Upper lobe of left lung (tissue), 6 donors: ENCODE data around the gene MRPL38. TPM values are rescaled to one million over a fixed set of nuclear protein-coding genes. Genes with fewer than 3 reads are reported as not detected.

Experiments used
- ATAC-seq, 2 donors: fragments of 200-7000 bp; cut with Tn5 transposase; one replicate each; pipeline ENCODE4 v1.9.1; 2022; ENCODE audit warnings: mild to moderate bottlenecking in 2 of 2, moderate library complexity in 2 of 2; ENCODE audit not compliant: low FRiP score in 2 of 2
- DNase-seq, 2 donors: peaks; one replicate each; pipeline ENCODE4 v3.0.0-alpha.2; 2019 to 2020
- H3K27ac ChIP-seq, 4 donors: fragments of 200-600 bp; sonication (generic); one replicate each; pipeline ENCODE4 v1.5.1; 2016 to 2019
- H3K27me3 ChIP-seq, 4 donors: fragments of 200-600 bp; sonication (generic); one replicate each; pipeline ENCODE4 v1.5.1; 2017 to 2019
- H3K36me3 ChIP-seq, 4 donors: fragments of 200-600 bp; sonication (generic); one replicate each; pipeline ENCODE4 v1.5.1; 2016 to 2019
- H3K4me1 ChIP-seq, 4 donors: fragments of 200-600 bp; sonication (generic); one replicate each; pipeline ENCODE4 v1.5.1; 2018 to 2019
- H3K4me3 ChIP-seq, 4 donors: fragments of 200-600 bp; sonication (generic); one replicate each; pipeline ENCODE4 v1.5.1; 2017 to 2019; ENCODE audit warnings: mild to moderate bottlenecking in 2 of 4, moderate library complexity in 1 of 4
- H3K9me3 ChIP-seq, 4 donors: fragments of 200-600 bp; sonication (generic); one replicate each; pipeline ENCODE4 v1.5.1; 2018 to 2019
- CTCF ChIP-seq, 6 experiments: fragments of 450-650 bp in 4 of 6; fragments of 200-600 bp in 2 of 6; sonication (generic) in 2 of 6; IDR thresholded peaks; one replicate each; pipeline ENCODE4 v1.5.1; 2016 to 2019; ENCODE audit warnings: antibody characterized with exemption in 6 of 6
- EP300 ChIP-seq, 4 donors: sonication (generic); formaldehyde crosslinking; IDR thresholded peaks; one replicate each; pipeline ENCODE4 v1.5.1; 2017; ENCODE audit warnings: antibody characterized with exemption in 4 of 4, control low read depth in 2 of 4
- POLR2A ChIP-seq, 4 donors: fragments of 450-650 bp; IDR thresholded peaks; one replicate each; pipeline ENCODE4 v1.5.1; 2016 to 2017; ENCODE audit warnings: antibody characterized with exemption in 4 of 4, mild to moderate bottlenecking in 2 of 4
- POLR2AphosphoS5 ChIP-seq, 2 donors: sonication (generic); formaldehyde crosslinking; IDR thresholded peaks; one replicate each; pipeline ENCODE4 v1.5.1; 2017; ENCODE audit warnings: antibody characterized with exemption in 2 of 2
- WGBS, 2 donors: methylation state at CpG; one replicate each; pipeline ENCODE4 v1.1.5; 2017 to 2018; 5-methylcytosine and 5-hydroxymethylcytosine counted together
- total RNA-seq, 6 donors: library from RNA; depleted of rRNA in 4 of 6; stranded (reverse); fragments of >200 nt in 4 of 6; gene quantifications; one replicate each; pipeline versions ENCODE4 v1.1.0 to v1.2.1, GENCODE V29; 2016 to 2021
- donor health status: DM: no; HTN: no; CAD: no; lungs with moderate emphysema.
- donor health status: DM: no; HTN: yes; CAD: no; lungs with severe emphysema.

Gene MRPL38
- total RNA-seq, 6 donors from 2014 or later = 35.4 to 115 (median 77.0) TPM

DNA sequence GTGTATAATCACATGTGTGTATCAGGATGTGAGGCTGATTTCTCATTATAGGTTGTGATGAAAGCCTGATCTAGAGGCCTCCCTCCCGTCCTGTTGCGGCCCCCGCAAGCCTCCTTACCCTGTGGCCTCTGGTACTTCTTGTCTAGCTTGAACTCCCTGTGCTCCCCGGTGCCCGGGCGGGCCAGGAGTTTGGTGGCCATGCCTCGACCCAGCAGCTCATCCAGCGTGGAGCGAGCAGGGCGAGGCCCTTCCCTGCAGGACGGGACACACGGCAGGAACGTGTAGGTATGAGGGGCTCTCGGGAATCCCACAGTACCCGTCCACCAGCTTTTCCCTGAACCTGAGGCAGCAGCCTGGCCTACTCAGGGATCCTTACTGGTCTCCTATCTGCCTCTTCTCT lies 21.2 kb upstream of the MRPL38 start:
- WGBS, 2 donors = 95 to 98% methylated on average over 15 of the region's 15 CpGs
- no peak overlapping the region for H3K27ac ChIP-seq
- no peaks in the 10 kb centered on the region for H3K9me3 ChIP-seq
- ATAC-seq (no peak), DNase-seq (peak in 1 of 2 donors; percentile 81)
- H3K36me3 ChIP-seq = peaks cover 0 to 4% (median 0%) of the 10 kb centered on the region in 4 donors
- H3K4me3 ChIP-seq = no peak overlapping the region
- no peaks in the 10 kb centered on the region for H3K27me3 ChIP-seq
- H3K4me1 ChIP-seq = peaks cover 0 to 9% (median 0%) of the 10 kb centered on the region in 4 donors
- no peak for TF ChIP-seq POLR2A (IDR thresholded peaks at IDR 0.05)
- TF ChIP-seq POLR2AphosphoS5 (IDR thresholded peaks at IDR 0.05) = no peak
- no peak for TF ChIP-seq CTCF (IDR thresholded peaks at IDR 0.05)

- Histone ChIP-seq H3K27ac (no peak overlapping the region), H3K4me1 (peaks cover 0 to 9% (median 0%) of the 10 kb centered on the region in 4 donors), H3K36me3 (peaks cover 0 to 4% (median under 1%) of the 10 kb centered on the region in 4 donors), H3K9me3 (no peaks in the 10 kb centered on the region), H3K4me3 (no peak overlapping the region), H3K27me3 (no peaks in the 10 kb centered on the region)
- DNase-seq = peak in 1 of 2 donors; percentile 57
- ATAC-seq = no peak
- 90 to 97% methylated on average over 2 to 5 of the region's 11 CpGs for WGBS, 2 donors
- TF ChIP-seq POLR2A (IDR thresholded peaks at IDR 0.05) (no peak), POLR2AphosphoS5 (IDR thresholded peaks at IDR 0.05) (no peak), EP300 (IDR thresholded peaks at IDR 0.05) (no peak), CTCF (IDR thresholded peaks at IDR 0.05) (no peak)
These were observed 20.4 kb upstream of the MRPL38 start for GRCh38 chr17:75925103-75925502.

- ATAC-seq (no peak), DNase-seq (no peak)
- Histone ChIP-seq H3K4me3 (no peak overlapping the region), H3K4me1 (peaks cover 0 to 9% (median 0%) of the 10 kb centered on the region in 4 donors), H3K27ac (no peak overlapping the region), H3K27me3 (no peaks in the 10 kb centered on the region), H3K36me3 (peaks cover 0 to 9% (median 2%) of the 10 kb centered on the region in 4 donors), H3K9me3 (no peaks in the 10 kb centered on the region)
- TF ChIP-seq CTCF (IDR thresholded peaks at IDR 0.05) (no peak), POLR2AphosphoS5 (IDR thresholded peaks at IDR 0.05) (no peak), EP300 (IDR thresholded peaks at IDR 0.05) (no peak), POLR2A (IDR thresholded peaks at IDR 0.05) (no peak)
- WGBS, 2 donors = 73% methylated on average over 17 of the region's 19 CpGs; no CpG with 5 or more reads in 1 of the 2 donors
These were observed 18.5 kb upstream of the MRPL38 start for GRCh38 chr17:75922963-75923874.

GRCh38 chr17:75922173-75922961 lies 17.7 kb upstream of the MRPL38 start:
- TF ChIP-seq POLR2AphosphoS5 (IDR thresholded peaks at IDR 0.05) (peak in 1 of 2 donors; percentile 36), POLR2A (IDR thresholded peaks at IDR 0.05) (no peak)
- no peak for DNase-seq
- Histone ChIP-seq H3K27me3 (no peaks in the 10 kb centered on the region), H3K4me3 (no peak overlapping the region), H3K9me3 (no peaks in the 10 kb centered on the region), H3K4me1 (peaks cover 0 to 9% (median 0%) of the 10 kb centered on the region in 4 donors), H3K36me3 (peaks cover 0 to 9% (median 4%) of the 10 kb centered on the region in 4 donors), H3K27ac (no peak overlapping the region)
- ATAC-seq = no peak
- 89 to 90% methylated on average over 17 to 18 of the region's 18 CpGs for WGBS, 2 donors

DNA sequence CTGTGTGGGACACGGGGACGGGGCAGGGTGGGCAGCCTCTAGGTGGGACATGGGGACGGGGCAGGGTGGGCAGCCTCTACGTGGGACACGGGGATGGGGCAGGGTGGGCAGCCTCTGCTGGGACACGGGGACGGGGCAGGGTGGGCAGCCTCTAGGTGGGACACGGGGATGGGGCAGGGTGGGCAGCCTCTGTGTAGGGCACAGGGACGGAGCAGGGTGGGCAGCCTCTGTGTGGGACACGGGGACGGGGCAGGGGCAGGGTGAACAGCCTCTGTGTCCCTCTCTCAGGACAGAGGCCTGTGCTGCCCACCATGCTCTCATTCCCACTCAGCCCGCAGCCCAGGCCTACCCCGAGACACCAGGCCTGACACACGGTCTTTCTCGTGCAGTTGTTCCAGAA lies 16.9 kb upstream of the MRPL38 start:
- ATAC-seq (no peak), DNase-seq (no peak)
- peaks cover 0 to 9% (median 4%) of the 10 kb centered on the region in 4 donors for H3K36me3 ChIP-seq
- no peak for TF ChIP-seq EP300 (IDR thresholded peaks at IDR 0.05)
- no peak for TF ChIP-seq POLR2AphosphoS5 (IDR thresholded peaks at IDR 0.05)
- TF ChIP-seq CTCF (IDR thresholded peaks at IDR 0.05) = no peak
- H3K27ac ChIP-seq = no peak overlapping the region
- no peaks in the 10 kb centered on the region for H3K9me3 ChIP-seq
- H3K4me3 ChIP-seq = no peak overlapping the region
- 96 to 100% methylated on average over 6 to 9 of the region's 15 CpGs for WGBS, 2 donors
- peaks cover 0 to 5% (median 0%) of the 10 kb centered on the region in 4 donors for H3K4me1 ChIP-seq
- no peaks in the 10 kb centered on the region for H3K27me3 ChIP-seq
